ENCODE measurements around the gene FARP1. TPM values are rescaled to one million over a fixed set of nuclear protein-coding genes. Genes with fewer than 3 reads are reported as not detected.

Gene FARP1
- total and polyA plus RNA-seq, 2 of the 8 experiments (the other 6 are each of a cell fraction or from before 2014, with no cell fraction given) = 24.7 to 104 TPM

- TF ChIP-seq SIRT6 (IDR thresholded peaks at IDR 0.05; ENCODE audit: low read length) (no peak), RFX5 (IDR thresholded peaks at IDR 0.05; ENCODE audit: borderline replicate concordance, low read depth, low read length) (no peak), CBX8 (IDR thresholded peaks at IDR 0.05; ENCODE audit: borderline replicate concordance, low read depth, low read length) (no peak)
Observed at GRCh38 chr13:98313023-98313921, 170.4 kb downstream of the FARP1 start (continued).

All from H1 (cell line).